Breast epithelium (tissue), 4 donors: ENCODE results near the gene WHAMM. TPM values are rescaled to one million over a fixed set of nuclear protein-coding genes. Genes with fewer than 3 reads are reported as not detected.

Source experiments
- DNase-seq, 2 donors: peaks; one replicate each; pipeline ENCODE4 v3.0.0-alpha.2; 2019; ENCODE audit warnings: low spot score in 2 of 2
- H3K27ac ChIP-seq, 2 donors: fragments of 200-600 bp; sonication (generic) in 1 of 2; one replicate each; pipeline ENCODE4 v1.5.1; 2016 to 2019; ENCODE audit warnings: mild to moderate bottlenecking in 1 of 2
- H3K27me3 ChIP-seq, 2 donors: fragments of 200-600 bp; sonication (generic) in 1 of 2; one replicate each; pipeline versions ENCODE4 v1.5.1 to v1.6.0; 2017 to 2019; ENCODE audit warnings: control low read depth in 1 of 2, mild to moderate bottlenecking in 1 of 2
- H3K36me3 ChIP-seq: fragments of 200-600 bp; one replicate; pipeline ENCODE4 v1.5.1; 2019
- H3K4me1 ChIP-seq, 2 donors: fragments of 200-600 bp; sonication (generic); one replicate each; pipeline ENCODE4 v1.5.1; 2016 to 2019; ENCODE audit warnings: control low read depth in 1 of 2
- H3K4me3 ChIP-seq, 3 donors: fragments of 200-600 bp; sonication (generic); 1 replicate in 2 of 3; 2 replicates in 1 of 3; pipeline ENCODE4 v1.5.1; 2016 to 2019; ENCODE audit warnings: mild to moderate bottlenecking in 3 of 3, moderate library complexity in 2 of 3
- H3K9me3 ChIP-seq, 2 donors: fragments of 200-600 bp; sonication (generic) in 1 of 2; one replicate each; pipeline ENCODE4 v1.5.1; 2016 to 2019; ENCODE audit warnings: control low read depth in 1 of 2
- POLR2A ChIP-seq: fragments of 450-650 bp; IDR thresholded peaks from one replicate; pipeline ENCODE4 v1.6.1; 2016; ENCODE audit warnings: antibody characterized with exemption, mild to moderate bottlenecking, moderate library complexity
- POLR2AphosphoS5 ChIP-seq, 3 donors: sonication (generic); formaldehyde crosslinking; IDR thresholded peaks; one replicate each; pipeline ENCODE4 v1.6.1; 2017; ENCODE audit warnings: antibody characterized with exemption in 3 of 3
- intact Hi-C: fragments of 100-400 bp; cut with DNase I; formaldehyde crosslinking; loops from one replicate; pipeline ENCODE4 v1.15.1; 2023; ENCODE audit warnings: low total_unique reads
- total RNA-seq, 3 donors: library from RNA; depleted of rRNA; stranded (reverse); fragments of >200 nt; gene quantifications; one replicate each; pipeline ENCODE4 v1.1.0, GENCODE V29; 2016
- TF ChIP-seq, protein P1 (sequence below), 3 donors: fragments of 450-650 bp; IDR thresholded peaks; one replicate each; pipeline ENCODE4 v1.5.1; 2016 to 2017; ENCODE audit warnings: antibody characterized with exemption in 3 of 3, mild to moderate bottlenecking in 3 of 3, moderate library complexity in 3 of 3

Gene WHAMM
- total RNA-seq, 3 donors from 2014 or later, result 10.8 to 12.9 (median 11.0) TPM

DNA sequence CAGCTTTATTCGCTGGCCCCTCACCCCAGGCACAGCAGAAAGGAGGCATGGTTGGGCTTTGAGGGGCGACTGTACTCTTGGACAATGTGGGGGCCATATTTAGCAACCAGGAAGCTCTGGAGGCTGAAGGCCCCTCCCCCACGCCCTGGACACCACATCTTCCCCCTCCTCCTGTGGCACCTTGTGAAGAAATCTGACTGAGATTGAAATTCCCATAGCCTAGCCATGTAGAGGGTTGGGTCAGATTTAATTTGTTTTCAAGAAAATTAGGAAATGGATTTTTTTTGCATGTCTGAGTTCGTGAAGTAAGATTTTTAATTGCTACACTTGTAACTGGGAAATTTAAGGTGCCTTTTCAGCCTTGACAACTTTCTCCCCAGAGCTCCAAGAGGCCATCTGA is 28.1 kb upstream of the WHAMM start:
- no peaks in the 10 kb centered on the region for H3K36me3 ChIP-seq
- no peaks in the 10 kb centered on the region for H3K4me1 ChIP-seq
- no peak for DNase-seq
- TF ChIP-seq, protein P1, sequence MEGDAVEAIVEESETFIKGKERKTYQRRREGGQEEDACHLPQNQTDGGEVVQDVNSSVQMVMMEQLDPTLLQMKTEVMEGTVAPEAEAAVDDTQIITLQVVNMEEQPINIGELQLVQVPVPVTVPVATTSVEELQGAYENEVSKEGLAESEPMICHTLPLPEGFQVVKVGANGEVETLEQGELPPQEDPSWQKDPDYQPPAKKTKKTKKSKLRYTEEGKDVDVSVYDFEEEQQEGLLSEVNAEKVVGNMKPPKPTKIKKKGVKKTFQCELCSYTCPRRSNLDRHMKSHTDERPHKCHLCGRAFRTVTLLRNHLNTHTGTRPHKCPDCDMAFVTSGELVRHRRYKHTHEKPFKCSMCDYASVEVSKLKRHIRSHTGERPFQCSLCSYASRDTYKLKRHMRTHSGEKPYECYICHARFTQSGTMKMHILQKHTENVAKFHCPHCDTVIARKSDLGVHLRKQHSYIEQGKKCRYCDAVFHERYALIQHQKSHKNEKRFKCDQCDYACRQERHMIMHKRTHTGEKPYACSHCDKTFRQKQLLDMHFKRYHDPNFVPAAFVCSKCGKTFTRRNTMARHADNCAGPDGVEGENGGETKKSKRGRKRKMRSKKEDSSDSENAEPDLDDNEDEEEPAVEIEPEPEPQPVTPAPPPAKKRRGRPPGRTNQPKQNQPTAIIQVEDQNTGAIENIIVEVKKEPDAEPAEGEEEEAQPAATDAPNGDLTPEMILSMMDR (IDR thresholded peaks at IDR 0.05), result no peak
- TF ChIP-seq POLR2A (no peak), POLR2AphosphoS5 (IDR thresholded peaks at IDR 0.05) (no peak)
- intact Hi-C loops, result no loop called here
- H3K27me3 ChIP-seq, result no peaks in the 10 kb centered on the region
- H3K4me3 ChIP-seq, result no peak overlapping the region
- H3K27ac ChIP-seq, result no peak overlapping the region
- H3K9me3 ChIP-seq, result no peaks in the 10 kb centered on the region

DNA sequence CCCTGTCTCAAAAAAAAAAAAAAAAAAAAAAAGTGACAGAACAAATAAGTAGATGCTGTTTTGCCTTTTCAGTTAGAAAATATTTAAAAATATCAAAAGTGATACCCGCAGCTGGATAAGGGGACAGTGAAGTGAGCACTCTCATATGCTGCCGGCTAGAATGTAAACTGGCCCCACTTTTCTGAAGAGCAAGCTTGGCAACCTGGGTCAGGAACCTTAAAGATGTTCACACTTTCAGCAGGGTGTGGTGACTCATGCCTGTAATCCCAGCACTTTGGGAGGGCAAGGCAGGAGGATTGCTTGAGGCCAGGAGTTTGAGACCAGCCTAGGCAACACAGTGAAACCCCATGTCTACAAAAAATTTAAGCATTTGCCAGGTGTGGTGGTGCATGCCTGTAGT is 20.9 kb upstream of the WHAMM start:
- intact Hi-C loops, result no loop called here
- H3K27me3 ChIP-seq, result no peaks in the 10 kb centered on the region
- no peaks in the 10 kb centered on the region for H3K9me3 ChIP-seq
- no peaks in the 10 kb centered on the region for H3K36me3 ChIP-seq
- H3K4me1 ChIP-seq, result no peaks in the 10 kb centered on the region
- DNase-seq, result no peak
- no peak overlapping the region for H3K4me3 ChIP-seq
- TF ChIP-seq, protein P1 (IDR thresholded peaks at IDR 0.05), result no peak
- no peak for TF ChIP-seq POLR2A
- no peak for TF ChIP-seq POLR2AphosphoS5 (IDR thresholded peaks at IDR 0.05)
- H3K27ac ChIP-seq, result no peak overlapping the region

DNA sequence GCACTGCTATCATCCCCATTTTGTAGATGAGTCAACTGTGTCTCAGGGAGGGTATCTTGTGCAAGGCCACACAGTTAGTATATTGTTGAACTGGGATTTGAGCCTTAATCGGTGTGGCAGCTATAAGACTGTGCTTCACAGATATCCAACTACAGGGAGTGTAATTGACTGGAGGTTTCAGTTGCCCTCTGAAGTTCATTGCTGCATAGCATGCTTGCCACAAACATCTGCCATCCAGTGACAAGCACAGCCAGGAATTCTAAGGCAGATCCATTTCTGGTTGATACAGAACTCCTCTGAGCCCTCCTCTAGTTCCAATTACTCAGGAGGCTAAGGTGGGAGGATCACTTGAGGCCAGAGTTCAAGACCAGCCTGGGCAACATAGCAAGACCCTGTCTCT is 19.9 kb upstream of the WHAMM start:
- Histone ChIP-seq H3K36me3 (no peaks in the 10 kb centered on the region), H3K4me3 (no peak overlapping the region), H3K27ac (no peak overlapping the region), H3K4me1 (no peaks in the 10 kb centered on the region), H3K27me3 (no peaks in the 10 kb centered on the region), H3K9me3 (no peaks in the 10 kb centered on the region)
- DNase-seq, result no peak
- TF ChIP-seq, protein P1 (IDR thresholded peaks at IDR 0.05), result no peak
- TF ChIP-seq POLR2A (no peak), POLR2AphosphoS5 (IDR thresholded peaks at IDR 0.05) (no peak)
- intact Hi-C loops, result no loop called here

DNA sequence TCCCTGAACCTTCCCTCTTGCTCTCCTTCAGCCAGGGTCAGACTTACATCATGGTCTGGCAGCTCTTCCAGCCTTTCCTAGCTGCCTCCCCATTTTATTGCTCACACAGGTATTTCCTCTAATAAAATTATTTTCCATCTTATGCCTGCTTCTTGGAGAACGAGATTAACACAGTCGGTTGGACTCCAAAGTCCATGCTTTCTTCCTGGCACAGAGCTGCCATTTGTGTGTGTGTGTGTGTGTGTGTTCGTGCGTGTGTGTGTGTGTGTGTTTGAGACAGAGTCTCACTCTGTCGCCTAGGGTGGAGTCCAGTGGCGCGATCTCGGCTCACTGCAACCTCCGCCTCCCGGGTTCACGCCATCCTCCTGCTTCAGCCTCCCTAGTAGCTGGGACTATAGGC is 19.1 kb upstream of the WHAMM start:
- Histone ChIP-seq H3K9me3 (no peaks in the 10 kb centered on the region), H3K4me1 (no peaks in the 10 kb centered on the region), H3K4me3 (no peak overlapping the region), H3K27me3 (no peaks in the 10 kb centered on the region), H3K36me3 (no peaks in the 10 kb centered on the region), H3K27ac (no peak overlapping the region)
- DNase-seq, result no peak
- TF ChIP-seq POLR2A, result no peak
- no peak for TF ChIP-seq POLR2AphosphoS5 (IDR thresholded peaks at IDR 0.05)
- TF ChIP-seq, protein P1 (IDR thresholded peaks at IDR 0.05), result no peak
- intact Hi-C loops, result no loop called here

DNA sequence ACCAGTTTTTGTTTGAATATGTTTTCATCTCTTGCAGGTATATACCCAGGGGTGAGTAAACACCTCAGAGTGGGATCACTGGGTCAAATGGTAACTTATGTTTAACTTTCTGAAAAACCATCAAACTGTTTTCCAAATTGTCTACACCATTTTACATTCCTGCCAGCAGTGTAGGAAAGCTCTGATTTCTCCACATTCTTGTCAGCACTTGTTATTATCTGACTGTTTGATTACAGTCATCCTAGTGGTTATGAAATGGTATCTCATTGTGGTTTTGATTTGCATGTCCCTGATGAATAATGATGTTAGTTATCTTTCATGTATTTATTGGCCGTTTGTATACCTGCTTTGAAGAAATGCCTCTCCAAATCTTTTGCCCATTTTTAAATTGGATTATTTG is 17.4 kb upstream of the WHAMM start:
- Histone ChIP-seq H3K4me3 (no peak overlapping the region), H3K27me3 (no peaks in the 10 kb centered on the region), H3K9me3 (no peaks in the 10 kb centered on the region), H3K27ac (no peak overlapping the region), H3K36me3 (no peaks in the 10 kb centered on the region), H3K4me1 (no peaks in the 10 kb centered on the region)
- no peak for DNase-seq
- TF ChIP-seq, protein P1 (IDR thresholded peaks at IDR 0.05), result no peak
- no peak for TF ChIP-seq POLR2AphosphoS5 (IDR thresholded peaks at IDR 0.05)
- no peak for TF ChIP-seq POLR2A
- intact Hi-C loops, result no loop called here
